NCI-H2227 treated with DMSO at 0.1 percent for 48 hours (cell line): ENCODE data around the gene EPS8.
A peak's percentile ranks its signal among the peaks of the same experiment; 100 is the strongest.

Experiments used
- DNase-seq: peaks from one replicate; lab custom pipeline; 2025; lab: John Stamatoyannopoulos, UW

Gene EPS8

GRCh38 chr12:15717940-15718567 is 71.1 kb downstream of the EPS8 start:
- no peak for DNase-seq

- DNase-seq, result no peak
Measured at GRCh38 chr12:15716581-15716980, 72.6 kb downstream of the EPS8 start.

GRCh38 chr12:15714256-15714655 is 74.9 kb downstream of the EPS8 start:
- no peak for DNase-seq

GRCh38 chr12:15712823-15713660 is 76.1 kb downstream of the EPS8 start:
- peak; percentile 22 for DNase-seq

- DNase-seq, result no peak
Measured at GRCh38 chr12:15712160-15712559, 77.0 kb downstream of the EPS8 start.

GRCh38 chr12:15710860-15711510 is 78.2 kb downstream of the EPS8 start:
- no peak for DNase-seq

GRCh38 chr12:15709551-15709950 is 79.6 kb downstream of the EPS8 start:
- no peak for DNase-seq

GRCh38 chr12:15708396-15709076 is 80.7 kb downstream of the EPS8 start:
- no peak for DNase-seq

- no peak for DNase-seq
Measured at GRCh38 chr12:15707516-15708199, 81.5 kb downstream of the EPS8 start.

- no peak for DNase-seq
Measured at GRCh38 chr12:15706010-15706676, 83.0 kb downstream of the EPS8 start.

- no peak for DNase-seq
Measured at GRCh38 chr12:15705606-15706005, 83.6 kb downstream of the EPS8 start.

- no peak for DNase-seq
Measured at GRCh38 chr12:15702276-15702675, 86.9 kb downstream of the EPS8 start.

GRCh38 chr12:15701631-15702156 is 87.5 kb downstream of the EPS8 start:
- no peak for DNase-seq

GRCh38 chr12:15701206-15701605 is 88.0 kb downstream of the EPS8 start:
- DNase-seq, result no peak

- DNase-seq, result no peak
Measured at GRCh38 chr12:15700595-15700994, 88.6 kb downstream of the EPS8 start.

GRCh38 chr12:15699886-15700285 is 89.3 kb downstream of the EPS8 start:
- no peak for DNase-seq

GRCh38 chr12:15698377-15698871 is 90.8 kb downstream of the EPS8 start:
- no peak for DNase-seq

GRCh38 chr12:15697201-15697600 is 92.0 kb downstream of the EPS8 start:
- DNase-seq, result no peak

- DNase-seq, result no peak
Measured at GRCh38 chr12:15693228-15693911, 95.8 kb downstream of the EPS8 start.

- DNase-seq, result no peak
Measured at GRCh38 chr12:15691388-15691787, 97.8 kb downstream of the EPS8 start.
